Endometrial microvascular endothelial cells (primary cell): ENCODE data around the gene ZNF423. TPM values are rescaled to one million over a fixed set of nuclear protein-coding genes. Genes with fewer than 3 reads are reported as not detected.

Experiments used
- in situ Hi-C: cut with HindIII; loops from 2 replicates; pipeline ENCODE4 v1.10.0; 2017; ENCODE audit warnings: low sequenced_read_pairs, low pct_unique_long_range_greater_than_20kb; ENCODE audit errors: inconsistent ontology term
- total RNA-seq: library from RNA; depleted of rRNA; stranded (reverse); fragments of >200 nt; gene quantifications from one replicate; pipeline ENCODE4 v1.2.3, GENCODE V29; 2015; ENCODE audit errors: inconsistent ontology term

The ZNF423 gene
- total RNA-seq, 1 donor from 2014 or later = 1.2 TPM

DNA sequence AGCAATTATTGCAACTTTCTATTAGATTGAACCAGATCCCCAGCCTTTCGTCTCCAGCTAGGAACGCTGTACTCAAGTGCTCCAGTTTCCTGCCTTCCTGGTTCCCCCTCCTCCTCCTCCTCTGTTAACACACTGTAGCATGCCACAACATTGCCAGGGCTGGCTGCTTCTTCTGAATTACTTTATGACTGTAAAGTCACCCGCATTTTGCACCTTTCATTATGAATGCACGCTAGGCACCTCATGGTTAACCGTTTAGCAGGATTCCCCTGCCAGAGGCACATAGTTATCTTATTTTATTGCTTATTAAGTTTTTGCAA lies 4.5 kb downstream of the ZNF423 start:
- in situ Hi-C loops = no loop called here

DNA sequence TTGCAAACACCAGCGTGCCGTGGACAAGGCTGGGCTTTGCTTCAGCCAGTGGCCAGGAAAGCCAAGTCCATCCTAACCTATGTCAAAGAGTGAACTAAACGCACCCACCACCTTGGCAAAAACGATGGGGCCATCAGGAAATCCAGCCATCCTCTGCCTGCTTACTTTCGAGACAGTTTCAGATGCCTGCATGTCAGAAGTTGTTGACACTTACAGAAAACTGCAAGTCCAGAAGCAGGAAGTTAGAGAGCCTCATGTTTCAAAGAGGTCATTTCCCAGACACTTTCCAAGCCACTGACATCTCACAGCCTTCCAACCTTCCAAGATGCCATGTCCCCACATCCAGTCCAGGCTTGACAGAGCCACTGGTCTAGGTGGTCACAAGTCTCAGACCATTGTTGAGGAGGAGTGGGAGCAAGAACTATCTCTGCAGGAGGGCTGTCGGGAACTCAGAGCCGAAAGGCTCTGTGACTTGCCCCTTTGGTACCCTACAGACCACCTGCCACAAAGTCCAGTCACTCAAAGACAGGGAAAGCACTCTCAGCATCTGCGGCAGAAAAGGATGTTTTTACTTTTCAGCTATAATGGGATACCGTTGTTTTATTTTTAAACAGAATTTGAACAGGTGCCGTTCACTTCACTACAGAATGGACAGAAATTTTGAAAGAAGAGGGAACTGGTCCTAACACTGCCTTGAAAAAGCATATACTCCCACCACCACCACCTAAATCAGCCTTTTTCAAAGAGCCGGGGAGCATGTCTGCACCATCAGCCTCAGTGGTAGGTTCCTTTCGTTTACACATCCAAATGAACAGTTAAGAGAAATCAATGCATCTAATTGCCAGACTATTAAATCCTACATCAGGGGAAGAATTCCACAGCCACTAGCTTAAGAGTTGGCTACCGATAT lies 5.1 kb downstream of the ZNF423 start:
- in situ Hi-C loops = no loop called here

DNA sequence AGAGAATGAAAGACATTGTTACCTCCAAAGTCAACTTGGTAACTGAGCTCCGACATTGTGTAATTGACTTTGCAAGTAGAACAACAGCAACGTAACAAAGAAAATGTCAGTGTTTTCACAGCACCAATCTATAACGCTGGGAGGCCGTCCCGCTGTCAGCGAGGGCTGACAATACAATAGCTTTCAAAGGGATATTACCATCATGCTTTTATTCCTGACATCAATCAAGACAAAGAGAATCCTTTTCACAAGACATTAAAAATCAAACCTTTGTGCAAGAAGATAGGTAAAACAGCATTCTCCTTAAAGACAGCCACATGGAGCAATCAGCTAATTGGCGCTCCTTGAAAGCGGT lies 6.2 kb downstream of the ZNF423 start:
- in situ Hi-C loops = no loop called here

DNA sequence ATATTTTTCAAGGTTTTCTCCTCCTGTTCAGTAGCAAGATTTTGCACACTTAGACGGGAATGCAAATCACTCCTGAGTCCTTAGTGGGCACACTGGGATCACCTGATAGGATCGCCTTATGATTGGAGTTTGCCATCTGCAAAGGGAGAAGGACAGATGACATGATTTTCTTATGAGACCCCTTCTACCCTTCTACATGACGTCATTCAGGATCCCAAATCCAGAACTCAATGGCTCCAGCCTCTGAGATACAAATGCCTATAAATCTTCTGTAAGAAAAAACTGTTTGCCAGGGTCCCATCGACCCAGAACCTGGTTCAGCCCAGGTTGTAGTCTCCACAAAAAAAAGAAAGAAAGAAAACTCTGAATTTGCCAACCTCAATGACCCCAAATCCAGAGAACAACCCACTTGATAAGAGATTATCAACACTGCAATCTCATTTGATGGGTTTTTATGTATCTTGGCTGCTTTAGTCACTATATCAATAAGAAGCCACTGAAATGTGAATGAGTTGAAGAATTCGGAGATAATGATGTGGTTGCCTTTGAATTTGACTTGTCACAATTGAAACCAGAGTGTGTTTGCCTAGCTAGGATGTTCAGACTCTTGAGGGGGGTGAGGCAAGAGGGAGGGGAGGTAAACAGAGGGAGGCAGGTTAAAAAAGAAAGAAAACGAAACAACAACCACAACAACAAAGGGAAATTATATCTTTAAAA lies 6.7 kb downstream of the ZNF423 start:
- in situ Hi-C loops = no loop called here

DNA sequence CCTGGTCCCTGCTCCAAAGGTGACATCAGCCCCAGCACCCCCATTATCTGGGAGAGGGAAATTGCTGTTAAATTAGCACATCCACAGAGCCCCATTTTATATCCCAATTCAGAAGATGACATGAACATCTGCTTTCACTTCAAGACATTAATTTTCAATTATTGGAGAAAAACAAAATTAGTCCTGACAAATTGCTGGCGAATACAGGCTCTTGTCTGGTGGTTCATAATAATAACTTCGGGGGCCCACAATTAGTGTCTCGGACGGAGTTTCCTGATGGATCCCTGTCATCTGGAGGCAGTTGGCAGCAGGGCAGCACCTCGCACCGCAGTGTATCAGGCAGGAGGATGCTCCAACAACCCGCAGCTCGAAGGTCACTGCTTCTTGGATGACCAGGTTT lies 7.4 kb downstream of the ZNF423 start:
- in situ Hi-C loops = no loop called here

DNA sequence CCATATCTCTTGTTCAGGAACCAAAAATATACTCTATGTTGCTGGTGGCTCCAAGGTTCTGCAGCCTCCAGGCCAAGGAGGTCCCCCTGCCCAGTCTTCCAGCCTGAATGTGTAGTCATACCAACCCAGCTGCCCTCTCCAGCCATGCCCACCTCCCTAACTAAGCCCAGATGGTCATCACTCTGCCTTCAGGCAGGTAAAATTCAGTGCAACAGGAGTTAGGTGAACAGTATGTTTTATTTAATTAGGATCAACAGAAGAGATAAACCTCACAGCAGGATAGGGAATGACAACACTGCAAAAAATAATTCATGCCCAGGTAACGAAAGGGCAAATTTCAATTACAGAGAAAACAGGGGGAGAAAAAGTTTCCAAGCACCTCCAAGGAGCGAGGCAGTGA lies 9.1 kb downstream of the ZNF423 start:
- in situ Hi-C loops = no loop called here

DNA sequence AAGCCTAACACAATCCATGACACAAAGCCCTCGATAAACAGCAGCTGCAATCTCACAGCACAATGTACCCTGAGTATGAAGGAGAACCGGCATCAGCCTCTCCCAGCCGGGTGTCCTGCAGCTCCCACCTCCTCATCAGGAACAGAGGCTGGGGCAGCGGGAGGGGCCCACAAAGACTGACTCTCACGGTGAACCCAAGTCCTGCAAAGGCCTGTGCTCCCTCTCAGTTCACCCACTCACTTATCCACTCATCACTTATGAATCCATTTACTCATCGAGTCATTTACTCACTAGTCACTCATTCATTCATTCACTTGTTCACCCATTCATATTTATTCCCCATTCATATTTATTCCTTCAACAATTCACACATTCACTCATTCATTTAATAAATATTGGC lies 11.6 kb downstream of the ZNF423 start:
- in situ Hi-C loops = no loop called here

DNA sequence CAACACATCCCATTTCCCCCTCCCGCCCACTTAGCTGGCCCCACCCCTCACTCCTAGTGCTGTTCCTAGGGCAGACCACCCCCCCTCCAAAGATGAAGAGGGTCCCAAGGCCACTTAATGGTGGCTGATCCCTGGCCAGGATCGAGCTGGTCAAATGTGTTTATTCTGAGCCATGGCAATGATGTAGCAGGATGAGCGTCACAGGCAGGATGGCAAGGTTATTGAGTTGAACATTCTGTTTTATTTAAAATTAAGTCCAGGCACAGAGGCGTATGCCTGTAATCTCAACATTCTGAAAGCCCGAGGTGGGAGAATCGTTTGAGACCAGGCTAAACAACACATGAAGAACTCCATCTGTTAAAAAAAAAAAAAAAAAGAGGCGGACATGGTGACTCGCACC lies 12.2 kb downstream of the ZNF423 start:
- in situ Hi-C loops = no loop called here

DNA sequence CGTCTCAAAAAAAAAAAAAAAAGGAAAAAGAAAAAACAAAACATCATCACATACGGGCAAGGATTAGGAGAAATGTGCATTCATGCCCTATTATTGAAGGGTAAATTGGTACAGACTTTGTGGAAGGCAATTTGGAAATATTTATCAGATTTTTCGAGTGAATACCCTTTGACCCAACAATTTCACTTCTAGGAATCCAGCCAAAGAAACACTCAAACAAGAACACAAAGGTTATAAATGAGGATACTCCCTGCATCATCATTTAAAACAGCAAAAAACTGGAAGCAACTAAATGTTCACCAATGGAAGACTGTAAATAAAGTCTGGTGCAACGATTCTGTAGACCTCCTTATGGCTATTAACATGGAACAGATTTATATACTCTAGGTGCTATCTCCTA lies 12.9 kb downstream of the ZNF423 start:
- in situ Hi-C loops = no loop called here

DNA sequence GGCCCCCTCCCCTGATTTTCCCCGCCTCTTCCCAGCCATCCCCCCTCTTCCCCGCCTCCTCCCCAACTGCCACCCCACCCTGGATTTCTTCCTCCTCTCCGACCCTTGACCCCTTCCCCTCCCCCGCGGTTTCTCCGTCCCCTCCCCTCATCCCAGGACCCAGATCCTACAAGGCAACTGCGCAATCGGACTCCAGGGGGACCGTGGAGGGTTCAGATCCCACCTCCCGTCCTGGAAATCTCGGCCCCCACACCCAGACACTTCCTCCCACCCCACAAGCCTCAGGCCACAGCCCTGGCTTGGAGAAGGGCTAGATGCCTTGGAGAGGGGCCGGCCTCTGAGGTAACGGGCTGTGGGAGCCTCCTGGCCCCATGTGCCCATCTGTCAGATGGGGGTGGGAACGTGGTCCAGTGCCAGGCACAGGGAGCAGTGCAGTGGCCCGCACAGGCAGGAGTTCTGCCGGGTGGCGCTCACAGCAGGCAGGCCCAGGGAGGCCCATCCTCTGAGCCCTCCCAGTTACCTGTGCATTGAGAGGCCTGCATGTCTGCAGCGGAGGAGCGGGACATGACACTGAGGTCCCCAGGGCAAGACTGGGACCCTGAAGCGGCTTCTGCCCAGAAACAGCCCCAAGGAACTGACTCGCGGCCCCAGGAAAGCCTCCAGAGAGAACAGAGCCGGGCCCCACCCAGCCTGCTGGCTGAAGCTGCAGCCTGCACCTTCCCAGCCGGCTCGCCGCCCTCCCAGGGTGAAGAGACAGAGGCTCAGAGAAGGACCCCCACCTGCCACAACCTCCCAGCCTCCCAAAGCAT lies 16.7 kb downstream of the ZNF423 start:
- in situ Hi-C loops = no loop called here

DNA sequence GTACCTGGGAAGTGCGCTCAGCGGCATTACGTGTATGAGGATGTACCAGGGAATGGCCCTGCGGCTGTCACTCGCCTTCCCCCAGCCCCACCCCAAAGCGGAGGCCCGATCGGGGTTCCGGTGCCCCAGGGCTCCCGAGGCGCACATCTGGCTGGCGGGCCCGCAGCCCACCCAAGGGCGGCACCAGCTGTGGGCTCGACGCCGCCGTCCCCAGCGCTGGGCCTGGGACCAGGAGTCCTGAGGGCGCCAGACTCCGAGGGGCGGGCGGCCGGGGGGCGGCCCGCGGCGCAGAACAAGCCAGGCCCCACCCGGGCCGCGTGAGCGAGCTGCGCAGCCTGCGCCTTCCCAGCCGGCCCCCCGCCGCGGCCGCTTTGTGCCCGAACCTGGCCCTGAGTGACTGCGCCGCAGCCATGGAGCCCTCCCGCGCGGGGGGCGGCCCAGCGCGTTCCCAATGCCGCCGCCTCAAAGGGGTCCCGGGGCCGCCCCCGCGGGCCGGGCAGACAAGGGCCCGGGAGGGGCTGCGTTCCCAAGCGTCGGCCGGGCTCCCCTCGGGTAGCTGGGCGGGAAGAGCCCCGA lies 17.4 kb downstream of the ZNF423 start:
- in situ Hi-C loops = no loop called here

DNA sequence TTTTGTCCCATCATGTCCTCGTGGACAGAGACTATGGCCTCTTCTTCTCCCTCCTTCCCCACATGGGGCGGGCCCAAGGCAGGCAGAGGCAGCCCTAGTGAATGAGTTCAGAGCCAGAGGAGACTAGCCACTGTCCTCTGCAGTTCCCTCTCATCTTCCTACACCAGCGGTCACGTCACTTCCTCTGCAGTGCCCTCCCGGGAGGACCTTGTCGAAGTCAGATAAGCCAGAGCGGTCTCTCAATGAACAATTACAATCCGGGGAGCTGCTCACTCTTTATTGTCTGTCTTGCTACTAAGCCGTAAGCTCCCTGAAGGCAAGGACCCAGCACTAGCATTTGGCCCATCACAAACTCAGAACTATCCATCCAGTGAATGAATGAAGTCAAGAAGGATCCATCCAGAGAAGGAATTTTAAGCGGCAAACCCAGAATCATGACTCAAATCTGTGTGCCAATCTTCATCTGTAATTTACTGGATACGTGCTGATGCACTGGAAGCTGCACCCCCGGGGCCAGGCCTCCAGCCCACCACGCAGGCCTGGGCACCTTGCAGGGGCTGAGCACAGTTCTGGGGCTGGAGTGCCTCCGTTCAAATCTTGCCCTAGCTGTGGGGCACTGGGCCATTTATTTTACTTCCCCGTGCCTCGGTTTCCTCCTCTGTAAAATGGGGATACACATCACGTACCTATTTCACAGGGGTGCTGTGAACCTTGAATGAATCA lies 18.1 kb downstream of the ZNF423 start:
- in situ Hi-C loops = no loop called here

DNA sequence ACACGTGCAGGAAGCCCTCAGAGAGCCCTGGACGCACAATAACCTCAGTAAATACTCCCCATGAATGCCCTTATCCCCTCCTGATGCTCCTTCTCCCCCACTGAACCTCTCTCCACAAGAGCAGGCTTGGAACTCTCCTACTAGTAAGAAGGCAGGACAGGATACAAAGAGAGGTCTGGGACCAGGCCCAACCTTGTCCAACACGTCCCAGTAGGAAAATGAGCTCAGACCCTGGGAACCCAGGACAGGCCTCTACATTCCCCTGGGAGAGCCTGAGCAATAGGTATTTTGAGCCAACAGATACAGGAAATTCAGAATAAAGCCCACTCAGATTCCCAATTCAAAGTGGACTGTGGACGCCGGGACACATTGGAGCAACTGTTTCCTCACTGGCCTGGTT lies 19.2 kb downstream of the ZNF423 start:
- in situ Hi-C loops = no loop called here

DNA sequence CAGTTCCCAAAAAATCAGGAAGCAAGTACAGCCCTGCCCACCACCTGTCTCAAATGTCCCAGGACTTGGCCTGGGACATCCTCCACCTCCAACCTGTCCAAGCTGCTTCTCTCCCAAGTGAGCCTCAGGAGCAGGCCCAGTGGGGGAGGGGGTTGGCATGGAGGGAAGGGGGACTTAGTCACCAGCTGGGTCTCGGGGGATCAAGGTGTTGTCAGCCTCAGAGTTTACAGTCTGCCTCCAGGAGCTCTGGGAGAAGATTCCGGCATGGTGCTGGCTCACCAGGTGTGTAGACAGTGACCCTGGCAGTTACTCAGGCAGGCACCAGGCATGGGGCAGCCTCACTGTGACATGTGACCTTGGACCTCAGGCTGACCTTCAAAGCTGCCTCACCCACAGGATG lies 19.7 kb downstream of the ZNF423 start:
- in situ Hi-C loops = no loop called here

DNA sequence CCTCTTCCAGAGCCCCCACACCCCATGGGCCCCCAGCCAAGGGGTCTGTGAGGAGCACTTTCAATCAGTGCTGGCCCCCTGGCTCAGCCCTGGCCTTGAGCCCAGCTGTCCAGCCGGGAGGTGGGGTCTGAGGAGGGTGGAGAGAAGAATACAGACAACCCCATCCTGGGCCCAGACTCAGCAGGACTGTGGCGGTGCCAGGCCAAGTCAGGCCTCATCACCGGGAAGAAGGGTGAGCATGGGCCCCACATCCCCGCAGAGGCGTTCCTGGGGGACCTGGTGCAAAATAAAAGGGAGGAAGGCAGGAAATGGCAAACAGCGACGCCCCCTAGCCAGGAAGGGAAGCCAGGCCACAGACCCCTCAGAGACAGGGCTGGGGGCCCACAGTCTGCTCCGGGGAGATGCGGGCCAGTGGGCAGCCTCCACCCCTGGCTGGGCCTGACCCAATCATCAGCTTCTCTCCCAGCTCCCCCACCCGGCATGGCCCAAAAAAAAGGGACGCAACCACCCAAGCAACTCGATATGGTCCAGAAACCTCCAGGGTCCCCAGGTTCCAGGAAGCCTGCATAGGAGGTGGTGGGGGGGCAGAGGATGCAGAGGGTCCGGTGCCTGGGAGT lies 20.6 kb downstream of the ZNF423 start:
- in situ Hi-C loops = no loop called here

DNA sequence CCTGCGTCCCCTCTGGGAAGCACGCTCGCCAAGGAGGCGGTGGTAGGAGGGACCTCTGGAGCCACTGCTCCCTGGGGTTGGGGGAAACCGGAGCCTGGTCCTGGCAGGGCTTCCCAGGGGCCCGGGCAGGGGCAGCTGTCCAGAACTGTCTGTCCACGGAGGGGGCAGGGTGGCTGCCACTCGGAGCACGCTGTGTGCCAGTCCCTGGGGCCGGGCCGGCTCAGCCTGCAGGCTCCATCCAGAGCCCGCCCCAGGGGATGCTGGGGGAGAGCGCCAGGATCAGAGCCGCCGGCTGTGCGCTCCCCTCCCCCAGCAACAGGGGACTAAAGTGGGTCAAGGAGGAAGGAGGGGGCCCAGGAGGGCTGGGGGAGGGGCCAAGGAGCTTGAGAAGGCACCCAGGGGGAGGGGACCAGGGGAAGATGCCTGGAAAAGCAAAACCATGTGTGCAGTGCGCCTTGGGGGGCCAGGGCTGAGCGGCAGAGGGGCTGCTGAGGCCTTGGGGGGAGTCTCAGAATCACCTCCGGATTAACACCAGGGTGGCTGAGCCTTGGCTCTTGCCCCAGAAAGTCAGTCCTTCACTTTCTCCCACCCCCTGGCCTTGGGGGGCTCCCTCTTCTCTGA lies 21.3 kb downstream of the ZNF423 start:
- in situ Hi-C loops = no loop called here

DNA sequence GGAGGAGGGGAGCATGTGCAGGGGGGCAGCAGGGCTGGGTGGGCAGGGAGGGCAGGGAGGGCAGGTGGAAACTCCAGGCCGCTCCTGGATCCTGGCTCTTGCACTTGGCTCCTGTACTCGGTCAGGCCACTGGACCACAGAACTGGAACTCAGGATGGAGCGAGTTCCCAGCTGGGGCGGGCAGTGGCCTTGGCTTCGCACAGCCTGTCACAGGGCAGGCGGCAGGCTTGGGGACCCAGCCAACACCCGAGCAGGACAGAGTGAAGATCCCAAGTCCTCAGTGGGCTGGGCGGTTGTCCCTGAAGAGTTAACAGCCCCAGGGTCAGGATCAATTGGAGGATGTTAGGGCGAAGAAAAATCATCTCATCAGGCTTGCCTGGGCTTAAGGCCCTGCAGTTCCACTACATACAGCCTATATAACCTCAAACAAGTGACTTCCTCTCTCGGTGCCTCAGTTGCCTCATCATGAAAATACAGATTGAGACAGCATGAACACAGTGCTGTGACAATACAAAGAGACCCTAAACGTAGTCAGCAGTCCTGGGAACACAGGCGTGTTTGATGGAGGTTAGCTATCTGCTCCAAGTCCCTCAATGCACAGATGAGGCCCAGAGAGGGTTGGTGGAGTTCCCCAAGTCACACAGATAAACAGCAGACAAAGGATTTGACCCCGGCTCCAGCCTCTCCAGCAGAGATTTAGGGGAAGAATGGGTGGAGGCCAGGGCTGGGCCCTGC lies 21.9 kb downstream of the ZNF423 start:
- in situ Hi-C loops = no loop called here
